H1 (cell line): ENCODE results near the gene KLHL26. TPM values are rescaled to one million over a fixed set of nuclear protein-coding genes. Genes with fewer than 3 reads are reported as not detected.

ENCODE experiments used
- CTCF ChIA-PET: fragments of 300-600 bp; sonication (Branson Sonifier 250); formaldehyde crosslinking; loops from one replicate; lab custom pipeline; 2021; ENCODE audit not compliant: partially characterized antibody; lab: Charles Lee
- POLR2A ChIA-PET: fragments of 300-600 bp; sonication (Branson Sonifier 250); formaldehyde crosslinking; loops from one replicate; lab custom pipeline; 2021; ENCODE audit warnings: inconsistent platforms; ENCODE audit not compliant: partially characterized antibody; lab: Charles Lee
- DNase-seq, 2 experiments: peaks; one replicate each; pipeline versions ENCODE4 v3.0.0 to v3.0.0-alpha.2; 2010 to 2022; ENCODE audit warnings: low spot score in 2 of 2, low read depth in 1 of 2, mixed read lengths in 1 of 2
- FAIRE-seq: peaks from 2 replicates; lab custom pipeline; 2011; peaks lifted over from hg19 to GRCh38; lab: Jason Lieb, UNC
- H2AFZ ChIP-seq: 2 replicates; pipeline ENCODE4 v1.8.1; 2012; ENCODE audit warnings: low read length, inconsistent platforms
- H2AK5ac ChIP-seq: 2 replicates; pipeline ENCODE4 v1.6.1; 2013; ENCODE audit warnings: low read depth, low read length
- H2BK120ac ChIP-seq: replicated peaks from 2 replicates; pipeline ENCODE3; 2013; ENCODE audit warnings: low read depth, low read length, inconsistent platforms
- H2BK12ac ChIP-seq: 2 replicates; pipeline ENCODE4 v1.6.1; 2013; ENCODE audit warnings: low read depth, low read length
- H2BK15ac ChIP-seq: 2 replicates; pipeline ENCODE4 v1.6.1; 2013; ENCODE audit warnings: low read length
- H2BK20ac ChIP-seq: 2 replicates; pipeline ENCODE4 v1.6.1; 2013; ENCODE audit warnings: low read length
- H2BK5ac ChIP-seq: 2 replicates; pipeline ENCODE4 v1.6.1; 2013; ENCODE audit warnings: low read depth, low read length
- H3K14ac ChIP-seq: 2 replicates; pipeline ENCODE4 v1.6.1; 2013; ENCODE audit warnings: inconsistent platforms; ENCODE audit not compliant: insufficient read length
- H3K18ac ChIP-seq: 2 replicates; pipeline ENCODE4 v1.6.1; 2013; ENCODE audit warnings: low read length; ENCODE audit errors: extremely low read depth
- H3K23ac ChIP-seq: 2 replicates; pipeline ENCODE4 v1.6.1; 2013; ENCODE audit warnings: inconsistent platforms; ENCODE audit not compliant: insufficient read length
- H3K23me2 ChIP-seq: 2 replicates; pipeline ENCODE4 v1.6.1; 2013; ENCODE audit warnings: low read depth, low read length
- H3K27ac ChIP-seq: 2 replicates; pipeline ENCODE4 v1.6.1; 2011; ENCODE audit warnings: low read depth, low read length, inconsistent platforms
- H3K27me3 ChIP-seq, 4 experiments: replicated peaks in 1 of 4; 1 replicate in 1 of 4; 2 replicates in 3 of 4; pipeline versions ENCODE4 v1.6.1 to v1.8.1; 2011 to 2013; ENCODE audit warnings: low read length in 3 of 4, mild to moderate bottlenecking in 3 of 4, inconsistent platforms in 2 of 4, mixed read lengths in 2 of 4, moderate library complexity in 1 of 4; ENCODE audit not compliant: control insufficient read depth in 3 of 4, insufficient read depth in 3 of 4; ENCODE audit errors: extremely low read depth in 1 of 4
- H3K36me3 ChIP-seq, 4 experiments: 2 replicates each; pipeline versions ENCODE4 v1.6.1 to v1.8.1; 2011 to 2013; ENCODE audit warnings: mild to moderate bottlenecking in 4 of 4, low read length in 3 of 4, moderate library complexity in 2 of 4, control low read depth in 1 of 4, inconsistent platforms in 1 of 4; ENCODE audit not compliant: insufficient read depth in 4 of 4, control insufficient read depth in 2 of 4
- H3K4ac ChIP-seq: replicated peaks from 2 replicates; pipeline ENCODE3; 2013; ENCODE audit warnings: low read length, low read depth, mixed read lengths, inconsistent platforms; ENCODE audit not compliant: insufficient read length
- H3K4me1 ChIP-seq, 4 experiments: replicated peaks in 1 of 4; 1 replicate in 1 of 4; 2 replicates in 3 of 4; pipeline versions ENCODE4 v1.6.1 to v1.8.1; 2011 to 2013; ENCODE audit warnings: low read length in 3 of 4, inconsistent platforms in 2 of 4, mixed read lengths in 1 of 4; ENCODE audit not compliant: insufficient read depth in 4 of 4, control insufficient read depth in 3 of 4
- H3K4me2 ChIP-seq, 2 experiments: 2 replicates each; pipeline versions ENCODE4 v1.6.1 to v1.8.1; 2011 to 2013; ENCODE audit warnings: low read depth in 2 of 2, low read length in 2 of 2, control low read depth in 1 of 2, inconsistent platforms in 1 of 2, mild to moderate bottlenecking in 1 of 2; ENCODE audit not compliant: insufficient read depth in 1 of 2
- H3K4me3 ChIP-seq, 4 experiments: fragments of 200-600, 300-600 bp in 1 of 4; sonication (generic), shearing (Covaris generic), sonication (Bioruptor Twin) in 1 of 4; 2 replicates each; pipeline versions ENCODE4 v1.5.1 to v1.8.1; 2011 to 2016; ENCODE audit warnings: low read length in 4 of 4, low read depth in 3 of 4, control low read depth in 2 of 4, inconsistent platforms in 2 of 4, mild to moderate bottlenecking in 2 of 4, mixed read lengths in 1 of 4, moderate library complexity in 1 of 4; ENCODE audit not compliant: insufficient read depth in 2 of 4; ENCODE audit errors: extremely low read depth in 1 of 4
- H3K56ac ChIP-seq: replicated peaks from 2 replicates; pipeline ENCODE3; 2013; ENCODE audit warnings: low read depth, mild to moderate bottlenecking, mixed read lengths, low read length, inconsistent platforms; ENCODE audit not compliant: insufficient read length
- H3K79me1 ChIP-seq: 2 replicates; pipeline ENCODE4 v1.6.1; 2013; ENCODE audit warnings: low read depth, low read length, control low read depth
- H3K79me2 ChIP-seq, 2 experiments: 2 replicates each; pipeline versions ENCODE4 v1.6.1 to v1.8.1; 2012 to 2013; ENCODE audit warnings: low read length in 2 of 2, mild to moderate bottlenecking in 2 of 2, inconsistent platforms in 1 of 2; ENCODE audit not compliant: insufficient read depth in 2 of 2, control insufficient read depth in 1 of 2
- H3K9ac ChIP-seq, 4 experiments: replicated peaks in 1 of 4; 1 replicate in 1 of 4; 2 replicates in 3 of 4; pipeline versions ENCODE4 v1.6.1 to v1.8.1; 2011 to 2013; ENCODE audit warnings: low read depth in 3 of 4, low read length in 3 of 4, control low read depth in 2 of 4, mild to moderate bottlenecking in 2 of 4, moderate library complexity in 2 of 4, inconsistent platforms in 1 of 4; ENCODE audit errors: extremely low read depth in 1 of 4
- H3K9me3 ChIP-seq, 2 experiments: 2 replicates each; pipeline versions ENCODE4 v1.6.1 to v1.8.1; 2012 to 2013; ENCODE audit warnings: mild to moderate bottlenecking in 2 of 2, moderate library complexity in 2 of 2, control low read depth in 1 of 2, inconsistent platforms in 1 of 2, low read depth in 1 of 2, low read length in 1 of 2, mixed read lengths in 1 of 2; ENCODE audit not compliant: insufficient read depth in 2 of 2
- H4K20me1 ChIP-seq, 2 experiments: replicated peaks in 1 of 2; 2 replicates each; pipeline versions ENCODE3 to v1.8.1; 2011 to 2013; ENCODE audit warnings: inconsistent platforms in 2 of 2, low read length in 2 of 2, mild to moderate bottlenecking in 1 of 2; ENCODE audit not compliant: insufficient read depth in 2 of 2, control insufficient read depth in 1 of 2
- H4K5ac ChIP-seq: 2 replicates; pipeline ENCODE4 v1.6.1; 2013; ENCODE audit warnings: low read length, low read depth, mixed read lengths, inconsistent platforms; ENCODE audit not compliant: insufficient read length
- H4K8ac ChIP-seq: 2 replicates; pipeline ENCODE4 v1.8.0; 2013; ENCODE audit warnings: mild to moderate bottlenecking, moderate library complexity, low read length, inconsistent platforms; ENCODE audit not compliant: insufficient read depth; ENCODE audit errors: extremely low read depth
- H4K91ac ChIP-seq: replicated peaks from 2 replicates; pipeline ENCODE3; 2013; ENCODE audit warnings: low read length, mixed read lengths, inconsistent platforms; ENCODE audit not compliant: insufficient read length
- CREB1 ChIP-seq: IDR thresholded peaks from 2 replicates; pipeline ENCODE4 v1.6.1; 2012; ENCODE audit warnings: inconsistent platforms
- EP300 ChIP-seq, 2 experiments: IDR thresholded peaks; 1 replicate in 1 of 2; 2 replicates in 1 of 2; pipeline ENCODE4 v1.6.1; 2011 to 2012; ENCODE audit warnings: low read depth in 2 of 2, low read length in 2 of 2, mild to moderate bottlenecking in 2 of 2, borderline replicate concordance in 1 of 2, inconsistent platforms in 1 of 2, moderate library complexity in 1 of 2
- KDM1A ChIP-seq: fragments of 200-600, 300-600 bp; sonication (generic); IDR thresholded peaks from 2 replicates; pipeline ENCODE4 v1.7.1; 2016; ENCODE audit warnings: mild to moderate bottlenecking, low read length, borderline replicate concordance
- PHF8 ChIP-seq: fragments of 200-600 bp; sonication (generic); conservative IDR thresholded peaks from 2 replicates; pipeline ENCODE4 v1.7.1; 2012; ENCODE audit warnings: low read depth, mild to moderate bottlenecking, inconsistent platforms, low read length, moderate library complexity
- RAD21 ChIP-seq, 2 experiments: IDR thresholded peaks in 1 of 2; conservative IDR thresholded peaks in 1 of 2; 2 replicates each; pipeline ENCODE4 v1.6.1; 2011; ENCODE audit warnings: low read depth in 2 of 2, low read length in 2 of 2, improper control_type of control experiment in 1 of 2, inconsistent platforms in 1 of 2, mild to moderate bottlenecking in 1 of 2, moderate library complexity in 1 of 2
- ZNF274 ChIP-seq: IDR thresholded peaks from 2 replicates; pipeline ENCODE4 v1.7.0; 2012; ENCODE audit warnings: low read length, borderline replicate concordance; ENCODE audit errors: extremely low read depth
- WGBS, 2 experiments: shearing (Covaris generic) in 1 of 2; methylation state at CpG; one replicate each; pipeline versions ENCODE4 v1.1.6 to v1.1.7; 2013 to 2015; ENCODE audit warnings: low lambda C conversion rate in 2 of 2, mixed read lengths in 2 of 2, inconsistent platforms in 1 of 2, low coverage in 1 of 2, missing lambda C conversion rate in 1 of 2; ENCODE audit not compliant: insufficient replicate concordance in 2 of 2, insufficient coverage in 1 of 2, insufficient read length in 1 of 2; ENCODE audit errors: extremely low coverage in 1 of 2, missing lambda C conversion rate in 1 of 2; 5-methylcytosine and 5-hydroxymethylcytosine counted together
- polyA plus RNA-seq, 7 experiments: library from polyadenylated mRNA; depleted of rRNA in 3 of 7; stranded (reverse) in 5 of 7; unstranded in 2 of 7; fragments of >200 nt in 5 of 7; fragments of 200-250 nt in 2 of 7; gene quantifications; 1 replicate in 5 of 7; 2 replicates in 1 of 7; 4 replicates in 1 of 7; pipeline versions ENCODE4 v1.2.1 to v1.2.3, GENCODE V29; 2011 to 2013; ENCODE audit warnings: missing spikeins in 2 of 7, mixed read lengths in 2 of 7
- total RNA-seq: library from RNA; stranded (reverse); fragmentation: NEBNext Ultra II Directional; extraction: Animal tissue kit (Norgen Biotek cat#: 25700); gene quantifications from 2 replicates; pipeline ENCODE4 v1.2.1, GENCODE V29; 2021

Gene KLHL26
- total and polyA plus RNA-seq, 2 of the 8 experiments (the other 6 are each of a cell fraction or from before 2014, with no cell fraction given) = 2.2 to 8.8 TPM

- Histone ChIP-seq H3K27ac (no peak overlapping the region), H3K23ac (no peak overlapping the region), H3K79me2 (no peaks in the 10 kb centered on the region), H4K20me1 (no peaks in the 10 kb centered on the region), H2AFZ (no peak overlapping the region), H2BK120ac (peak overlapping the region; percentile 4), H4K91ac (peak overlapping the region; percentile 25), H4K5ac (no peak overlapping the region), H2BK20ac (no peak overlapping the region; the same call in 1 of the 2 replicates), H2BK5ac (no peak overlapping the region; the same call in 1 of the 2 replicates), H3K56ac (peak overlapping the region; percentile 25), H3K4me3 (no peak overlapping the region), H3K79me1 (no peaks in the 10 kb centered on the region), H4K8ac (no peak overlapping the region), H2AK5ac (no peak overlapping the region), H2BK12ac (peak overlapping the region; percentile 44; the same call in 1 of the 2 replicates), H3K27me3 (no peaks in the 10 kb centered on the region), H2BK15ac (no peak overlapping the region), H3K36me3 (no peaks in the 10 kb centered on the region), H3K18ac (no peak overlapping the region), H3K14ac (no peak overlapping the region), H3K4ac (peak overlapping the region; percentile 98), H3K9ac (no peak overlapping the region), H3K23me2 (peaks cover 2% of the 10 kb centered on the region; the same call in 1 of the 2 replicates), H3K9me3 (no peaks in the 10 kb centered on the region), H3K4me2 (no peak overlapping the region), H3K4me1 (peaks cover 0 to 6% (median 3%) of the 10 kb centered on the region in 4 experiments; a peak in 3 of 7 replicates)
- no peak for DNase-seq
- CTCF ChIA-PET = interaction anchor here (0.6 to 7.5 kb wide), 31 partner anchors 7 to 229 kb away, joined by 3 to 139 read pairs (median 4); partner anchors contain the start of genes KXD1 and REX1BD
- TF ChIP-seq EP300 (IDR thresholded peaks at IDR 0.05; ENCODE audit: borderline replicate concordance in 1 of 2, low read depth in 2 of 2, low read length in 2 of 2) = no peak
- no peak for TF ChIP-seq PHF8
- TF ChIP-seq RAD21 (IDR thresholded peaks at IDR 0.05 in 1 of 2, conservative IDR thresholded peaks at IDR 0.05 in 1 of 2; ENCODE audit: low read depth in 2 of 2, low read length in 2 of 2) = no peak
- TF ChIP-seq KDM1A = no peak
- no peak for TF ChIP-seq ZNF274
- no peak for TF ChIP-seq CREB1
- POLR2A ChIA-PET = interaction anchor here (0.7 to 1.6 kb wide), 5 partner anchors 83 to 147 kb away, joined by 3 to 6 read pairs (median 5); partner anchors contain the start of gene UBA52
- no peak for FAIRE-seq
- 83% methylated on average over 13 of the region's 13 CpGs; no CpG with 5 or more reads in 1 of the 2 experiments for WGBS, 2 experiments
These were observed 40.3 kb downstream of the KLHL26 start for GRCh38 chr19:18677156-18677555.
